IPS-15b (cell line): Measurements from ENCODE around the gene NAGLU.
"Not testable (repeated sequence)": the region's sequence is repeated elsewhere in the genome, so short reads cannot be mapped to it uniquely, and the experiment has no call there.

ENCODE experiments used
- H3K27me3 ChIP-seq: one replicate; pipeline ENCODE4 v1.6.1; 2013; ENCODE audit warnings: low read length; ENCODE audit not compliant: control insufficient read depth, insufficient read depth
- H3K36me3 ChIP-seq: one replicate; pipeline ENCODE4 v1.6.1; 2013; ENCODE audit warnings: low read length; ENCODE audit not compliant: control insufficient read depth, insufficient read depth
- H3K4me1 ChIP-seq: one replicate; pipeline ENCODE4 v1.6.1; 2013; ENCODE audit warnings: mild to moderate bottlenecking, low read length; ENCODE audit not compliant: control insufficient read depth, insufficient read depth
- H3K4me3 ChIP-seq: one replicate; pipeline ENCODE4 v1.5.1; 2013; ENCODE audit warnings: low read depth, low read length
- H3K9ac ChIP-seq: one replicate; pipeline ENCODE4 v1.6.1; 2013; ENCODE audit warnings: low read depth, mild to moderate bottlenecking, low read length
- H3K9me3 ChIP-seq: one replicate; pipeline ENCODE4 v1.6.1; 2013; ENCODE audit warnings: mild to moderate bottlenecking, low read length; ENCODE audit not compliant: control insufficient read depth, insufficient read depth

Gene NAGLU

DNA sequence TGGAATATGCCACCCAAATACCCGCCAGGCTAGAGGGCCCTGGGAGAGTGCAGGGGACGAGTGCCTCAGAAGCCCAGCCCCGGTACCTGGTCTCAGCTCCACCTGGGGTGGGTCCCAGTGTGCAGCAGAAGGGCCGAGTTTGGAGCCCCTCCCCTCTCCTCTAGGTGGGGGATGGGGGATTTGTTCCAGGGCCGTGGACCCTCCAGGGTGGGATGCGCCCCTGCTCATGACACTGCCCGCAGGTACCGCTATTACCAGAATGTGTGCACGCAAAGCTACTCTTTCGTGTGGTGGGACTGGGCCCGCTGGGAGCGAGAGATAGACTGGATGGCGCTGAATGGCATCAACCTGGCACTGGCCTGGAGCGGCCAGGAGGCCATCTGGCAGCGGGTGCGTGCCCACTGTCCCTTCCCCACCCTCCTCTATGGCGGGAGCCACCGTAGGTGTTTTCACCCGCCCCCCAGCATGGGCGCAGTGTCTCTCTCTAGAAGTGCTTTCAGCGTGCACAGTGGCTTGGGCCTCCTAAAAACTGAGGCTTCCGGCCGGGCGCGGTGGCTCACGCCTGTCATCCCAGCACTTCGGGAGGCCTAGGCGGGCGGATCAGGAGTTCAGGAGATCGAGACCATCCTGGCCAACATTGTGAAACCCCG is 1.2 kb downstream of the NAGLU start:
- Histone ChIP-seq H3K9ac (peak overlapping the region; percentile 48), H3K9me3 (no peaks in the 10 kb centered on the region), H3K27me3 (peaks cover 3% of the 10 kb centered on the region), H3K4me3 (peak overlapping the region; percentile 70), H3K4me1 (peaks cover 8% of the 10 kb centered on the region), H3K36me3 (peaks cover 20% of the 10 kb centered on the region)

DNA sequence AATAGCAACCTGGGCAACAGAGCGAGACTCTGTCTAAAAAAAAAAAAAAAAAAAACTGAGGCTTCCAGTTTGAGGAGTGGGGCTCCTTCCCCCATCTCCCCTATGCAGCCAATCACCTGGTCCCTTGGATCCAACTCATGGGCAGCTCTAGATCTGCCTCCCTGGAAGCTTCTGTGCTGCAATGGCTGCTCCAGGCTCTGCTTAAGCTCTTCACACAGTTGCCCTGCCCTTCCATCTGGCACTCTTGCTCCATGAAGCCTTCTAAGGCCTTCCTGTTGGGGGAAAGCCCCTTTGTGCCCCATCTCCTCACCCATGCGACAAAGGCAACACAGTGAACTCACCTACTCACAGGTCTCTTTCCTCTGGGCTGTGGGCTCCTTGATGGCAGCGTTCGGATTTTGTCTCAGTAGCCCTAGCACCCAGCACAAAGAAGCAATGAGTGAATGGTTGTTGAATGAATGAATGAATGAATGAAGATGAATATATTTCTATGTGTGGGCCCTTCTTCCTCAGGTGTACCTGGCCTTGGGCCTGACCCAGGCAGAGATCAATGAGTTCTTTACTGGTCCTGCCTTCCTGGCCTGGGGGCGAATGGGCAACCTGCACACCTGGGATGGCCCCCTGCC is 1.9 kb downstream of the NAGLU start:
- Histone ChIP-seq H3K27me3 (peaks cover 3% of the 10 kb centered on the region), H3K4me1 (peaks cover 8% of the 10 kb centered on the region), H3K9me3 (no peaks in the 10 kb centered on the region), H3K4me3 (no peak overlapping the region), H3K9ac (no peak overlapping the region), H3K36me3 (peaks cover 20% of the 10 kb centered on the region)

GRCh38 chr17:42538482-42538881 is 2.4 kb downstream of the NAGLU start:
- peaks cover 8% of the 10 kb centered on the region for H3K4me1 ChIP-seq

GRCh38 chr17:42540558-42540957 is 4.5 kb downstream of the NAGLU start:
- H3K9me3 ChIP-seq, H3K4me1 ChIP-seq, H3K27me3 ChIP-seq, H3K4me3 ChIP-seq, H3K9ac ChIP-seq: not testable (repeated sequence)
- peaks cover 25% of the 10 kb centered on the region for H3K36me3 ChIP-seq

More at GRCh38 chr17:42538482-42538881, 2.4 kb downstream of the NAGLU start:
- H3K9me3 ChIP-seq: no peaks in the 10 kb centered on the region
- no peak overlapping the region for H3K4me3 ChIP-seq
- H3K36me3 ChIP-seq: peaks cover 23% of the 10 kb centered on the region
- peaks cover 3% of the 10 kb centered on the region for H3K27me3 ChIP-seq
- no peak overlapping the region for H3K9ac ChIP-seq

GRCh38 chr17:42541041-42541833 is 5.2 kb downstream of the NAGLU start:
- Histone ChIP-seq H3K4me1 (no peaks in the 10 kb centered on the region), H3K36me3 (peaks cover 25% of the 10 kb centered on the region), H3K9ac (peak overlapping the region; percentile 3), H3K27me3 (no peaks in the 10 kb centered on the region), H3K9me3 (no peaks in the 10 kb centered on the region), H3K4me3 (no peak overlapping the region)

DNA sequence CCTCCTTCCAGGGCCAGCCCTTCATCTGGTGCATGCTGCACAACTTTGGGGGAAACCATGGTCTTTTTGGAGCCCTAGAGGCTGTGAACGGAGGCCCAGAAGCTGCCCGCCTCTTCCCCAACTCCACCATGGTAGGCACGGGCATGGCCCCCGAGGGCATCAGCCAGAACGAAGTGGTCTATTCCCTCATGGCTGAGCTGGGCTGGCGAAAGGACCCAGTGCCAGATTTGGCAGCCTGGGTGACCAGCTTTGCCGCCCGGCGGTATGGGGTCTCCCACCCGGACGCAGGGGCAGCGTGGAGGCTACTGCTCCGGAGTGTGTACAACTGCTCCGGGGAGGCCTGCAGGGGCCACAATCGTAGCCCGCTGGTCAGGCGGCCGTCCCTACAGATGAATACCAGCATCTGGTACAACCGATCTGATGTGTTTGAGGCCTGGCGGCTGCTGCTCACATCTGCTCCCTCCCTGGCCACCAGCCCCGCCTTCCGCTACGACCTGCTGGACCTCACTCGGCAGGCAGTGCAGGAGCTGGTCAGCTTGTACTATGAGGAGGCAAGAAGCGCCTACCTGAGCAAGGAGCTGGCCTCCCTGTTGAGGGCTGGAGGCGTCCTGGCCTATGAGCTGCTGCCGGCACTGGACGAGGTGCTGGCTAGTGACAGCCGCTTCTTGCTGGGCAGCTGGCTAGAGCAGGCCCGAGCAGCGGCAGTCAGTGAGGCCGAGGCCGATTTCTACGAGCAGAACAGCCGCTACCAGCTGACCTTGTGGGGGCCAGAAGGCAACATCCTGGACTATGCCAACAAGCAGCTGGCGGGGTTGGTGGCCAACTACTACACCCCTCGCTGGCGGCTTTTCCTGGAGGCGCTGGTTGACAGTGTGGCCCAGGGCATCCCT is 7.4 kb downstream of the NAGLU start:
- H3K4me1 ChIP-seq: no peaks in the 10 kb centered on the region
- H3K36me3 ChIP-seq: peaks cover 22% of the 10 kb centered on the region
- H3K9me3 ChIP-seq: no peaks in the 10 kb centered on the region
- H3K4me3 ChIP-seq: no peak overlapping the region
- H3K9ac ChIP-seq: no peak overlapping the region
- H3K27me3 ChIP-seq: no peaks in the 10 kb centered on the region

DNA sequence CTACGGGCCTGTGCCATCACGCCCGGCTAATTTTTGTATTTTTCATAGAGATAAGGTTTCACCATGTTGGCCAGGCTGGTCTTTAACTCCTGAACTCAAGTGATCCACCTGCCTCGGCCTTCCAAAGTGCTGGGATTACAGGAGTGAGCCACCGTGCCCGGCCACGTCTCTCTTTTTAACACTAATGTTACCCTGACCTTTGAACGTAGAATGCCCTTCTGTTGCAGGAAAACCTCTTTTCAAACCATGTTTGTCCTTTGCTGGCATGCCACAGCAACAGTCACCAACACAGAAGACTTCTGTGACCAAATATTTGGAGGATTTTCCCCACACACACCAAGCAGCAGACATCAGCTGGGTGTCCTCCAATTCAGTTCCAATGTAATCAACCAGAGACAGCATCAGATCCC is 8.8 kb downstream of the NAGLU start:
- no peak overlapping the region for H3K4me3 ChIP-seq
- no peak overlapping the region for H3K9ac ChIP-seq

DNA sequence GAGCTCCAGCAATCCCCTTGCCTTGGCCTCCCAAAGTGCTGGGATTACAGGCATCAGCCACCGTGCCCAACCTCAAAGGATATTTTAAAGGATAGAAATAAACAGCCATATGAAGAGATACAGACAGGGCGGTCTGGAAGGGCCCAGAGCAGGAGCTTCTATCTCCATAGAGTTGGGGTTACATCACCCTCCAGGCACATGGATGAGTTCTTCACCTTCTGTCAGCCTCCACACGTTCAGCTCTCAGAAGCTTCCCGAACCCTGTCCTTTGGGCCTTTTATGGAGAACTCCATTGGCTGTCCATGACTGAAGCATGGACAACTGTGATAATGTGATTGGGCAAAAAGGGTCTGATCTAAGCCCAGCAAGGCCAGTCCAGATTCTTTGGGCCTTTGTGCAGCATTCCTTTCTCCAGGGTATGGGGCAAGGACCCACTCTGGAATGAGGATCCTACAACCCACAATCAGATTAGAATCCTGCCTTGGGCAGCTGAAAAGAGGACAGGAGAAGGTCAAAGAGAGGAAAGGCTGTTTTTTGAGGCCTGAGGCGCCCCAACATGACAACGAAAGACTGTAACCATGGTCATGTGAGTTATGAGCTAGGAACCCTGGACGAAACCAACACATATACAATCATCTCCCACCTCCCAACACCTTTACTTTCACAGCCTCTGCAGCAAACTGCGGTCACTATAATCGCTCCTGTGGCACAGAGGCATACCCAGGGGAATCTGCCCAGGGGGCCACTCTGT is 9.9 kb downstream of the NAGLU start:
- not testable (repeated sequence) for H3K4me3 ChIP-seq, H3K4me1 ChIP-seq, H3K27me3 ChIP-seq, H3K9ac ChIP-seq, H3K9me3 ChIP-seq
- H3K36me3 ChIP-seq: peaks cover 10% of the 10 kb centered on the region

More for the DNA sequence above, 8.8 kb downstream of the NAGLU start:
- Histone ChIP-seq H3K4me1 (peaks cover 5% of the 10 kb centered on the region), H3K9me3 (no peaks in the 10 kb centered on the region), H3K36me3 (peaks cover 11% of the 10 kb centered on the region), H3K27me3 (peaks cover 4% of the 10 kb centered on the region)

- Histone ChIP-seq H3K4me1 (peaks cover 5% of the 10 kb centered on the region), H3K27me3 (peaks cover 4% of the 10 kb centered on the region), H3K9ac (no peak overlapping the region), H3K4me3 (no peak overlapping the region), H3K9me3 (no peaks in the 10 kb centered on the region), H3K36me3 (peaks cover 6% of the 10 kb centered on the region)
Observed at GRCh38 chr17:42547001-42547461, 11.0 kb downstream of the NAGLU start.

GRCh38 chr17:42547698-42548069 is 11.6 kb downstream of the NAGLU start:
- Histone ChIP-seq H3K9ac (no peak overlapping the region), H3K4me1 (peaks cover 5% of the 10 kb centered on the region), H3K36me3 (peaks cover 6% of the 10 kb centered on the region), H3K4me3 (peak overlapping the region; percentile 60), H3K27me3 (peaks cover 4% of the 10 kb centered on the region), H3K9me3 (no peaks in the 10 kb centered on the region)
